Neural progenitor cell (in vitro differentiated cells): Measurements from ENCODE around the gene FBLIM1. TPM values are rescaled to one million over a fixed set of nuclear protein-coding genes. Genes with fewer than 3 reads are reported as not detected.

Experiments used
- DNase-seq: peaks from one replicate; pipeline ENCODE4 v3.0.0-alpha.2; 2016; ENCODE audit warnings: low spot score
- H2AFZ ChIP-seq: fragments of 200-600 bp; sonication (generic); replicated peaks from 2 replicates; pipeline ENCODE4 v1.6.1; 2016; ENCODE audit warnings: antibody characterized with exemption
- H3F3A ChIP-seq: fragments of 200-600 bp; sonication (generic); 2 replicates; pipeline ENCODE4 v1.6.1; 2016; ENCODE audit warnings: antibody characterized with exemption, low read depth
- H3K27ac ChIP-seq: fragments of 200-600 bp; sonication (generic); 2 replicates; pipeline ENCODE4 v1.5.1; 2016; ENCODE audit warnings: mild to moderate bottlenecking
- H3K27me3 ChIP-seq: fragments of 200-600 bp; sonication (generic); 2 replicates; pipeline ENCODE4 v1.6.1; 2016; ENCODE audit warnings: mild to moderate bottlenecking, moderate library complexity
- H3K36me3 ChIP-seq: fragments of 200-600 bp; sonication (generic); 2 replicates; pipeline ENCODE4 v1.5.1; 2016
- H3K4me1 ChIP-seq: fragments of 200-600 bp; sonication (generic); 2 replicates; pipeline ENCODE4 v1.6.1; 2016; ENCODE audit warnings: mixed run types
- H3K4me2 ChIP-seq: fragments of 200-600 bp; sonication (generic); 2 replicates; pipeline ENCODE4 v1.6.1; 2016
- H3K4me3 ChIP-seq: fragments of 200-600 bp; sonication (generic); 2 replicates; pipeline ENCODE4 v1.5.1; 2016
- H3K79me2 ChIP-seq: fragments of 200-600 bp; sonication (generic); 2 replicates; pipeline ENCODE4 v1.6.1; 2016; ENCODE audit warnings: low read depth
- H3K9ac ChIP-seq: fragments of 200-600 bp; sonication (generic); 2 replicates; pipeline ENCODE4 v1.6.1; 2016
- H3K9me3 ChIP-seq: fragments of 200-600 bp; sonication (generic); 2 replicates; pipeline ENCODE4 v1.5.1; 2016; ENCODE audit warnings: low read depth
- H4K20me1 ChIP-seq: fragments of 200-600 bp; sonication (generic); 2 replicates; pipeline ENCODE4 v1.6.1; 2016; ENCODE audit warnings: low read depth
- H3K27ac Mint-ChIP-seq: 3 replicates; pipeline ENCODE4 v1.8.0; 2021; ENCODE audit warnings: mixed read lengths
- H3K27me3 Mint-ChIP-seq: 2 replicates; pipeline ENCODE4 v1.8.0; 2022; ENCODE audit warnings: low read depth, mild to moderate bottlenecking, inconsistent platforms, moderate library complexity, mixed read lengths; ENCODE audit not compliant: insufficient read depth
- H3K36me3 Mint-ChIP-seq: 3 replicates; pipeline ENCODE4 v1.8.0; 2021; ENCODE audit warnings: mixed read lengths
- H3K4me1 Mint-ChIP-seq: 3 replicates; pipeline ENCODE4 v1.8.0; 2021; ENCODE audit warnings: mixed read lengths
- H3K4me3 Mint-ChIP-seq: 3 replicates; pipeline ENCODE4 v1.8.0; 2021; ENCODE audit warnings: mild to moderate bottlenecking, moderate library complexity, mixed read lengths
- H3K9me3 Mint-ChIP-seq: 3 replicates; pipeline ENCODE4 v1.8.0; 2020; ENCODE audit warnings: mixed read lengths
- CTCF ChIP-seq: fragments of 200-600 bp; sonication (generic); IDR thresholded peaks from 2 replicates; pipeline ENCODE4 v1.5.1; 2017; ENCODE audit warnings: antibody characterized with exemption, mild to moderate bottlenecking
- EZH2 ChIP-seq: fragments of 200-600 bp; sonication (generic); IDR thresholded peaks from 2 replicates; pipeline ENCODE4 v1.6.1; 2017; ENCODE audit warnings: antibody characterized with exemption, mild to moderate bottlenecking, moderate library complexity
- EZH2phosphoT487 ChIP-seq: fragments of 200-600 bp; sonication (generic); IDR thresholded peaks from 2 replicates; pipeline ENCODE4 v1.6.1; 2017; ENCODE audit warnings: antibody characterized with exemption
- total RNA-seq: library from RNA; depleted of rRNA; stranded (reverse); fragments of >200 nt; gene quantifications from 2 replicates; pipeline ENCODE4 v1.2.3, GENCODE V29; 2015; ENCODE audit warnings: low replicate concordance

The FBLIM1 gene
- total RNA-seq, 1 donor from 2014 or later: 4.7 TPM

GRCh38 chr1:15834406-15835204 lies 76.0 kb downstream of the FBLIM1 start:
- Histone ChIP-seq H3F3A (peaks cover 75% of the 10 kb centered on the region), H3K27ac (peak overlapping the region; percentile 99), H3K79me2 (peaks cover 27% of the 10 kb centered on the region), H3K4me1 (peaks cover 6% of the 10 kb centered on the region), H3K36me3 (no peaks in the 10 kb centered on the region), H3K9ac (peak overlapping the region; percentile 81), H2AFZ (peak overlapping the region; percentile 73), H3K4me3 (peak overlapping the region; percentile 66), H4K20me1 (no peaks in the 10 kb centered on the region), H3K4me2 (peak overlapping the region; percentile 82), H3K9me3 (no peaks in the 10 kb centered on the region), H3K27me3 (no peaks in the 10 kb centered on the region)
- H3K27ac Mint-ChIP-seq: peak overlapping the region; percentile 100
- H3K9me3 Mint-ChIP-seq: peaks cover 2% of the 10 kb centered on the region
- DNase-seq: peak; percentile 97
- peaks cover 12% of the 10 kb centered on the region for H3K36me3 Mint-ChIP-seq
- H3K4me1 Mint-ChIP-seq: peaks cover 39% of the 10 kb centered on the region
- H3K27me3 Mint-ChIP-seq: peaks cover 4% of the 10 kb centered on the region
- no peak for TF ChIP-seq EZH2
- no peak for TF ChIP-seq CTCF
- TF ChIP-seq EZH2phosphoT487: no peak
- peak overlapping the region; percentile 95 for H3K4me3 Mint-ChIP-seq

- no peak for TF ChIP-seq EZH2
- TF ChIP-seq EZH2phosphoT487: no peak
- TF ChIP-seq CTCF: no peak
- H2AFZ ChIP-seq: no peak overlapping the region
These were observed 76.7 kb downstream of the FBLIM1 start for GRCh38 chr1:15835205-15835740.

GRCh38 chr1:15835741-15836510 lies 77.3 kb downstream of the FBLIM1 start:
- Mint-ChIP-seq H3K36me3 (peaks cover 9% of the 10 kb centered on the region), H3K4me3 (peak overlapping the region; percentile 95), H3K27me3 (peaks cover 4% of the 10 kb centered on the region), H3K4me1 (peaks cover 32% of the 10 kb centered on the region), H3K27ac (peak overlapping the region; percentile 99), H3K9me3 (peaks cover 2% of the 10 kb centered on the region)
- peaks cover 61% of the 10 kb centered on the region for H3F3A ChIP-seq
- H3K9ac ChIP-seq: peak overlapping the region; percentile 81
- TF ChIP-seq CTCF (no peak), EZH2phosphoT487 (no peak), EZH2 (no peak)
- H3K79me2 ChIP-seq: peaks cover 27% of the 10 kb centered on the region
- peaks cover 6% of the 10 kb centered on the region for H3K4me1 ChIP-seq
- H3K4me3 ChIP-seq: peak overlapping the region; percentile 66
- H3K27me3 ChIP-seq: no peaks in the 10 kb centered on the region
- H3K9me3 ChIP-seq: no peaks in the 10 kb centered on the region
- H3K36me3 ChIP-seq: no peaks in the 10 kb centered on the region
- H4K20me1 ChIP-seq: no peaks in the 10 kb centered on the region
- peak; percentile 99 for DNase-seq
- H3K27ac ChIP-seq: peak overlapping the region; percentile 99
- H3K4me2 ChIP-seq: peak overlapping the region; percentile 82
- H2AFZ ChIP-seq: peak overlapping the region; percentile 64

More at GRCh38 chr1:15835205-15835740, 76.7 kb downstream of the FBLIM1 start:
- Histone ChIP-seq H3K4me3 (peak overlapping the region; percentile 66), H3K27me3 (no peaks in the 10 kb centered on the region), H3K9me3 (no peaks in the 10 kb centered on the region), H3K4me1 (peaks cover 6% of the 10 kb centered on the region), H3K36me3 (no peaks in the 10 kb centered on the region), H3K9ac (peak overlapping the region; percentile 81), H3K27ac (peak overlapping the region; percentile 99), H3K79me2 (peaks cover 27% of the 10 kb centered on the region), H3K4me2 (peak overlapping the region; percentile 82), H4K20me1 (no peaks in the 10 kb centered on the region), H3F3A (peaks cover 68% of the 10 kb centered on the region)
- Mint-ChIP-seq H3K36me3 (peaks cover 9% of the 10 kb centered on the region), H3K9me3 (peaks cover 2% of the 10 kb centered on the region), H3K4me1 (peaks cover 37% of the 10 kb centered on the region), H3K27ac (peak overlapping the region; percentile 99), H3K4me3 (peak overlapping the region; percentile 95), H3K27me3 (peaks cover 4% of the 10 kb centered on the region)
- DNase-seq: peak; percentile 77

Other genes starting within 250 kb of the FBLIM1 start
- gene CASP9, start 234.6 kb upstream of the FBLIM1 start, total RNA-seq: 12.4 and 18.2 TPM in 2 replicates
- gene DNAJC16, start 231.9 kb upstream of the FBLIM1 start, total RNA-seq: 24.2 and 33.6 TPM in 2 replicates
- 0.84 and 0.86 TPM in 2 replicates for gene AGMAT, start 173.7 kb upstream of the FBLIM1 start, total RNA-seq
- 23.3 and 23.8 TPM in 2 replicates for gene DDI2, start 141.3 kb upstream of the FBLIM1 start, total RNA-seq
- 16.7 and 42.2 TPM in 2 replicates for gene PLEKHM2, start 74.5 kb upstream of the FBLIM1 start, total RNA-seq
- gene SLC25A34, start 22.5 kb upstream of the FBLIM1 start, total RNA-seq: 0.34 and 2.2 TPM in 2 replicates
- 0.56 TPM in 1 of 2 replicates, not detected in the other for gene TMEM82, start 16.3 kb upstream of the FBLIM1 start, total RNA-seq
- 2.8 and 4.8 TPM in 2 replicates for gene UQCRHL, start 48.9 kb downstream of the FBLIM1 start, total RNA-seq
- 40.1 and 59.6 TPM in 2 replicates for gene SPEN, start 88.9 kb downstream of the FBLIM1 start, total RNA-seq
- gene ZBTB17, start 217.3 kb downstream of the FBLIM1 start, total RNA-seq: 19.5 and 34.0 TPM in 2 replicates
- gene SRARP, start 245.4 kb downstream of the FBLIM1 start, total RNA-seq: not detected in 2 replicates